Right forelimb (tissue), 1 donor: Measurements from ENCODE around the gene LSM7.

ENCODE experiments used
- DNase-seq: peaks from one replicate; pipeline ENCODE4 v3.0.0-alpha.2; 2018

LSM7 gene

GRCh38 chr19:2328401-2329148 lies at the start of gene LSM7, which contains the start of gene SPPL2B:
Gene LSM7 (minus strand): TSS chr19:2328586. CDS start chr19:2328566, 20 bp downstream.
Gene SPPL2B (plus strand): TSS chr19:2328684. CDS start chr19:2328710, 26 bp downstream.
- DNase-seq: peak; percentile 95

GRCh38 chr19:2376784-2377519 lies 48.6 kb upstream of the LSM7 start:
- no peak for DNase-seq

- DNase-seq: no peak
Observed at GRCh38 chr19:2375353-2376121, 47.2 kb upstream of the LSM7 start.

- DNase-seq: no peak
Observed at GRCh38 chr19:2374808-2375207, 46.4 kb upstream of the LSM7 start.

GRCh38 chr19:2372076-2372612 lies 43.8 kb upstream of the LSM7 start:
- DNase-seq: no peak

- no peak for DNase-seq
Observed at GRCh38 chr19:2371656-2372055, 43.3 kb upstream of the LSM7 start.

GRCh38 chr19:2365201-2365970 lies 37.0 kb upstream of the LSM7 start:
- DNase-seq: no peak

GRCh38 chr19:2363419-2363818 lies 35.0 kb upstream of the LSM7 start:
- DNase-seq: no peak

GRCh38 chr19:2362970-2363300 lies 34.5 kb upstream of the LSM7 start:
- no peak for DNase-seq

- DNase-seq: no peak
Observed at GRCh38 chr19:2362046-2362969, 33.9 kb upstream of the LSM7 start.

GRCh38 chr19:2361246-2362045 lies 33.1 kb upstream of the LSM7 start:
- DNase-seq: no peak

- DNase-seq: no peak
Observed at GRCh38 chr19:2360833-2361232, 32.4 kb upstream of the LSM7 start.

- DNase-seq: no peak
Observed at GRCh38 chr19:2359992-2360685, 31.8 kb upstream of the LSM7 start, which contains the start of gene TMPRSS9. Gene TMPRSS9 (plus strand): TSS chr19:2360265. CDS start chr19:2389786, 29,521 bp downstream.

GRCh38 chr19:2358548-2359173 lies 30.3 kb upstream of the LSM7 start:
- no peak for DNase-seq

- DNase-seq: no peak
Observed at GRCh38 chr19:2357279-2358206, 29.2 kb upstream of the LSM7 start.

- no peak for DNase-seq
Observed at GRCh38 chr19:2356036-2356646, 27.8 kb upstream of the LSM7 start.
